Fibroblast of lung (primary cell): ENCODE data around the gene RPS6KC1. TPM values are rescaled to one million over a fixed set of nuclear protein-coding genes. Genes with fewer than 3 reads are reported as not detected.

Source experiments
- DNase-seq, 2 donors: peaks; one replicate each; pipeline versions ENCODE4 v3.0.0 to v3.0.0-alpha.2; 2010; ENCODE audit warnings: low read depth in 2 of 2
- H2AFZ ChIP-seq: 2 replicates; pipeline ENCODE4 v1.5.1; 2012; ENCODE audit warnings: low read length, control low read depth, inconsistent platforms
- H3K27ac ChIP-seq: 2 replicates; pipeline ENCODE4 v1.5.1; 2011; ENCODE audit warnings: low read length, control low read depth; ENCODE audit not compliant: insufficient read depth
- H3K27me3 ChIP-seq: 2 replicates; pipeline ENCODE4 v1.5.1; 2011; ENCODE audit warnings: mild to moderate bottlenecking, low read length; ENCODE audit not compliant: control insufficient read depth, insufficient read depth
- H3K36me3 ChIP-seq: 2 replicates; pipeline ENCODE4 v1.5.1; 2011; ENCODE audit warnings: low read length; ENCODE audit not compliant: control insufficient read depth, insufficient read depth
- H3K4me1 ChIP-seq: 2 replicates; pipeline ENCODE4 v1.5.1; 2011; ENCODE audit warnings: low read length; ENCODE audit not compliant: control insufficient read depth, insufficient read depth; ENCODE audit errors: extremely low read depth
- H3K4me2 ChIP-seq: 2 replicates; pipeline ENCODE4 v1.5.1; 2011; ENCODE audit warnings: low read length, control low read depth; ENCODE audit not compliant: insufficient read depth; ENCODE audit errors: extremely low read depth
- H3K4me3 ChIP-seq, 4 experiments: fragments of 200-600 bp in 1 of 4; sonication (generic) in 1 of 4; replicated peaks in 1 of 4; 2 replicates each; pipeline ENCODE4 v1.5.1; 2011 to 2016; ENCODE audit warnings: low read length in 4 of 4, low read depth in 3 of 4, mild to moderate bottlenecking in 3 of 4, control low read depth in 2 of 4, inconsistent platforms in 1 of 4, mixed read lengths in 1 of 4; ENCODE audit not compliant: insufficient read depth in 1 of 4; ENCODE audit errors: control extremely low read depth in 1 of 4
- H3K79me2 ChIP-seq: 2 replicates; pipeline ENCODE4 v1.5.1; 2012; ENCODE audit warnings: mild to moderate bottlenecking, low read length, inconsistent platforms; ENCODE audit not compliant: control insufficient read depth, insufficient read depth
- H3K9ac ChIP-seq: 2 replicates; pipeline ENCODE4 v1.5.1; 2011; ENCODE audit warnings: mild to moderate bottlenecking, low read length, control low read depth; ENCODE audit not compliant: insufficient read depth
- H3K9me3 ChIP-seq: 2 replicates; pipeline ENCODE4 v1.5.1; 2012; ENCODE audit warnings: low read depth, low read length; ENCODE audit not compliant: control insufficient read depth, insufficient read depth
- H4K20me1 ChIP-seq: 2 replicates; pipeline ENCODE4 v1.5.1; 2011; ENCODE audit warnings: low read length; ENCODE audit not compliant: control insufficient read depth, insufficient read depth; ENCODE audit errors: extremely low read depth
- EZH2 ChIP-seq: IDR thresholded peaks from 2 replicates; pipeline ENCODE4 v1.5.1; 2012; ENCODE audit warnings: low read length, control low read depth, mild to moderate bottlenecking; ENCODE audit errors: missing control alignments
- polyA plus RNA-seq, 2 donors: library from polyadenylated mRNA; depleted of rRNA in 1 of 2; stranded (reverse) in 1 of 2; unstranded in 1 of 2; fragments of >200 nt; gene quantifications; 2 replicates each; pipeline ENCODE4 v1.2.1, GENCODE V29; 2011 to 2012; ENCODE audit warnings: missing spikeins in 1 of 2
- total RNA-seq: library from RNA; depleted of rRNA; stranded (reverse); fragments of >200 nt; gene quantifications from 2 replicates; pipeline ENCODE4 v1.2.1, GENCODE V29; 2014
- TF ChIP-seq, protein P1 (sequence below), 2 donors: IDR thresholded peaks in 1 of 2; conservative IDR thresholded peaks in 1 of 2; 1 replicate in 1 of 2; 2 replicates in 1 of 2; pipeline ENCODE4 v1.5.1; 2011 to 2012; ENCODE audit warnings: low read length in 2 of 2, control low read depth in 1 of 2, inconsistent platforms in 1 of 2, low read depth in 1 of 2, mild to moderate bottlenecking in 1 of 2

RPS6KC1 gene
- total and polyA plus RNA-seq, 2 donors (not counting 1 experiment from before 2014, with no cell fraction given) = 20.9 to 33.5 TPM

DNA sequence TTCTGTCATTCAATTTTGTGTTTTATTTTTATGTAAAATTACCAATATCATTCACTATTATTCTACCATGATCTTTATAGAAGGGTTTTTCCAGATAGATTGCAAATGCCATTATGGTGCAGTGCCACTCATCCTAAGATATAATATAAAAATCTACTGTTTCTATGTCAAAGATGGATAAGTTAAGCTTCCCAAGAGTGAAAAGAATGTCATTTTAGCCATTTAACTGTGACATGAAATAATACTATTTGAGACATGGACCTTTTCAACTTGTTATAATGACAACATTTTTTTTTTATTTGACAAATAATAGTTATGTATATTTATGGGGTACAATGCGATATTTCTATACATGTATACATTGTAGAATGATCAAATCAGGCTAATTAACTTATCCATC is 224.3 kb downstream of the RPS6KC1 start:
- H3K4me3 ChIP-seq = no peak overlapping the region
- no peaks in the 10 kb centered on the region for H3K27me3 ChIP-seq
- no peak for DNase-seq
- no peaks in the 10 kb centered on the region for H4K20me1 ChIP-seq
- H2AFZ ChIP-seq = no peak overlapping the region
- no peak for TF ChIP-seq EZH2
- TF ChIP-seq, protein P1, sequence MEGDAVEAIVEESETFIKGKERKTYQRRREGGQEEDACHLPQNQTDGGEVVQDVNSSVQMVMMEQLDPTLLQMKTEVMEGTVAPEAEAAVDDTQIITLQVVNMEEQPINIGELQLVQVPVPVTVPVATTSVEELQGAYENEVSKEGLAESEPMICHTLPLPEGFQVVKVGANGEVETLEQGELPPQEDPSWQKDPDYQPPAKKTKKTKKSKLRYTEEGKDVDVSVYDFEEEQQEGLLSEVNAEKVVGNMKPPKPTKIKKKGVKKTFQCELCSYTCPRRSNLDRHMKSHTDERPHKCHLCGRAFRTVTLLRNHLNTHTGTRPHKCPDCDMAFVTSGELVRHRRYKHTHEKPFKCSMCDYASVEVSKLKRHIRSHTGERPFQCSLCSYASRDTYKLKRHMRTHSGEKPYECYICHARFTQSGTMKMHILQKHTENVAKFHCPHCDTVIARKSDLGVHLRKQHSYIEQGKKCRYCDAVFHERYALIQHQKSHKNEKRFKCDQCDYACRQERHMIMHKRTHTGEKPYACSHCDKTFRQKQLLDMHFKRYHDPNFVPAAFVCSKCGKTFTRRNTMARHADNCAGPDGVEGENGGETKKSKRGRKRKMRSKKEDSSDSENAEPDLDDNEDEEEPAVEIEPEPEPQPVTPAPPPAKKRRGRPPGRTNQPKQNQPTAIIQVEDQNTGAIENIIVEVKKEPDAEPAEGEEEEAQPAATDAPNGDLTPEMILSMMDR (conservative IDR thresholded peaks at IDR 0.05 in 1 of 2, IDR thresholded peaks at IDR 0.05 in 1 of 2; ENCODE audit: low read depth in 1 of 2, low read length in 2 of 2) = no peak
- H3K27ac ChIP-seq = no peak overlapping the region
- H3K9me3 ChIP-seq = no peaks in the 10 kb centered on the region
- H3K9ac ChIP-seq = no peak overlapping the region
- H3K4me2 ChIP-seq = no peak overlapping the region
- no peaks in the 10 kb centered on the region for H3K79me2 ChIP-seq
- no peaks in the 10 kb centered on the region for H3K4me1 ChIP-seq
- no peaks in the 10 kb centered on the region for H3K36me3 ChIP-seq

DNA sequence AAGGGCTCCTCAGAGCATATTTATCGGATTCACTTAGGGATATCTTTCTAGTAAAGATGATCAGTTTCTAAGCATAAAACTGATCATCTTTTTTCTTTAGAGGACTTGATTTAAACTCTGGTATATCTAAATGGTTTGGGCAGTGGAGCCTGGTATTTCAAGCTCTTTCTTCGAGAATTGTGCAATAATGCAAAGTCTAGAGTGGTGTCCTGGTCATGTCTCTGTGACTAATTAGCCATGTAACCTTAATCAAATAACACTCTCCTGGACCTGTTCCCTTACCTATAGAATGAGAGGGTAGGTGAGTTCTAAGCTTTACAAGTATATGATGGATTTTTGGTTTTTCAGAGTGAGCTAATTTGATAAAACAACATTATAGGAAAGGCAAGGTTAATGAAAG is 225.2 kb downstream of the RPS6KC1 start:
- H3K9me3 ChIP-seq = no peaks in the 10 kb centered on the region
- H3K4me1 ChIP-seq = no peaks in the 10 kb centered on the region
- no peak overlapping the region for H3K9ac ChIP-seq
- H3K4me3 ChIP-seq = no peak overlapping the region
- no peaks in the 10 kb centered on the region for H3K36me3 ChIP-seq
- no peaks in the 10 kb centered on the region for H3K79me2 ChIP-seq
- H2AFZ ChIP-seq = no peak overlapping the region
- H3K4me2 ChIP-seq = no peak overlapping the region
- H4K20me1 ChIP-seq = no peaks in the 10 kb centered on the region
- no peaks in the 10 kb centered on the region for H3K27me3 ChIP-seq
- TF ChIP-seq, protein P1 (conservative IDR thresholded peaks at IDR 0.05 in 1 of 2, IDR thresholded peaks at IDR 0.05 in 1 of 2; ENCODE audit: low read depth in 1 of 2, low read length in 2 of 2) = no peak
- no peak for TF ChIP-seq EZH2
- no peak for DNase-seq
- H3K27ac ChIP-seq = no peak overlapping the region

DNA sequence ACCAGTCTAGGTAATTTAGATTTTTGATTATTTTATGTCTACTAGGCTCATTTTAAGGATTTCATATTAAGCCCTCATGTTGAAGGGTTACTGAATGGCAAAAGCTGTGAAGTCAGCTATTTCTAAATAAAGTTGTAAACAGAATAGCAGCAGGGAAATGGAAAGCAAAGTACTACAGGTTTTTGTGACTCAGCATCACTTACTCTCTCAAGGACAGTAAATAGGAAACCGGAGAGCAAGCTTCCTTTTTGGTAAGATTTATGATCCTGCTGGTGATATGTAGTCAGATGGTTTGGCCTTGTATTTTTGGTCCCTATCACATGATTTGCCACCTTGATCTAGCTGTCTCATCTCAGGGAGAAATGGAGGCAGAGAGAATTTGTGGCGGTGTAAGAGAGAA is 226.0 kb downstream of the RPS6KC1 start:
- H3K79me2 ChIP-seq = no peaks in the 10 kb centered on the region
- H3K4me1 ChIP-seq = no peaks in the 10 kb centered on the region
- H3K4me2 ChIP-seq = no peak overlapping the region
- no peak for DNase-seq
- H3K27me3 ChIP-seq = no peaks in the 10 kb centered on the region
- no peak overlapping the region for H2AFZ ChIP-seq
- no peak overlapping the region for H3K27ac ChIP-seq
- H3K9ac ChIP-seq = no peak overlapping the region
- no peaks in the 10 kb centered on the region for H3K36me3 ChIP-seq
- no peak for TF ChIP-seq EZH2
- TF ChIP-seq, protein P1 (conservative IDR thresholded peaks at IDR 0.05 in 1 of 2, IDR thresholded peaks at IDR 0.05 in 1 of 2; ENCODE audit: low read depth in 1 of 2, low read length in 2 of 2) = no peak
- H4K20me1 ChIP-seq = no peaks in the 10 kb centered on the region
- no peaks in the 10 kb centered on the region for H3K9me3 ChIP-seq
- no peak overlapping the region for H3K4me3 ChIP-seq
